ENCODE measurements around the gene ATP6V1G2. TPM values are rescaled to one million over a fixed set of nuclear protein-coding genes. Genes with fewer than 3 reads are reported as not detected.
"Not testable (repeated sequence)": the region's sequence is repeated elsewhere in the genome, so short reads cannot be mapped to it uniquely, and the experiment has no call there.

Gene ATP6V1G2
- polyA plus RNA-seq, 12 donors: 3.3 to 6.6 (median 4.1) TPM; not detected in 2

DNA sequence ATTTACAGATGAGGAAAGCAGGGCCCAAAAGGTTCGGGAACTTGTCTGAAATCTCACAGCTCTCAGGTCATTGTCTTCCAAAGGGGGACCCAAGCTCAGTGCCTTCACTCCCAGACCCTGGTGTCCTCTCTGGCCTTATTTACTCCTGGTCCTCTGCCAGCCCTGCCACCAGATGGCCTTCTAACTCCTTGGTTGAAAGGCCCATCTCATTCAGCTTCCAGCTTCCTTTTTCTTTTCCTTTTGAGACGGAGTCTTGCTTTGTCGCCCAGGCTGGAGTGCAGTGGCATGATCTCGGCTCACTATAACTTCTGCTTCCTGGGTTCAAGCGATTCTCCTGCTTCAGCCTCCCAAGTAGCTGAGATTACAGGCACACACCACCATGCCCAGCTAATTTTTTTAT, 5.0 kb upstream of the ATP6V1G2 start:
- not testable (repeated sequence) for DNase-seq

DNA sequence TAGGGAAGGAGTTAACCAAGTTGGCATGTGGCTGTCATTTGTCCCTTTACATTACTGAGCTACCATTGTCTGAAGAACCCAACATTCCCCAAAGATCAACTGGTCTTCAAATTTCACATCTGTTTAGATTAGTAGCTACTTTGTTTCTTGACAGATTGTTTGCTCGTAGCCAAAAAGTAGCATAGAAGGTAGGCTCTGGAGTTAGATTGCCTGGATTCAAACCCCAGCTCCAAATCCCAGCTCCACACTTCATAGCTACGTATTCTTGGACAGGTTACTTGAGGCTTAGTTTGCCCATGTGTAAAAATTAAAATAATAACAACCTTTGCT, 2.1 kb upstream of the ATP6V1G2 start:
- no peak for DNase-seq

DNA sequence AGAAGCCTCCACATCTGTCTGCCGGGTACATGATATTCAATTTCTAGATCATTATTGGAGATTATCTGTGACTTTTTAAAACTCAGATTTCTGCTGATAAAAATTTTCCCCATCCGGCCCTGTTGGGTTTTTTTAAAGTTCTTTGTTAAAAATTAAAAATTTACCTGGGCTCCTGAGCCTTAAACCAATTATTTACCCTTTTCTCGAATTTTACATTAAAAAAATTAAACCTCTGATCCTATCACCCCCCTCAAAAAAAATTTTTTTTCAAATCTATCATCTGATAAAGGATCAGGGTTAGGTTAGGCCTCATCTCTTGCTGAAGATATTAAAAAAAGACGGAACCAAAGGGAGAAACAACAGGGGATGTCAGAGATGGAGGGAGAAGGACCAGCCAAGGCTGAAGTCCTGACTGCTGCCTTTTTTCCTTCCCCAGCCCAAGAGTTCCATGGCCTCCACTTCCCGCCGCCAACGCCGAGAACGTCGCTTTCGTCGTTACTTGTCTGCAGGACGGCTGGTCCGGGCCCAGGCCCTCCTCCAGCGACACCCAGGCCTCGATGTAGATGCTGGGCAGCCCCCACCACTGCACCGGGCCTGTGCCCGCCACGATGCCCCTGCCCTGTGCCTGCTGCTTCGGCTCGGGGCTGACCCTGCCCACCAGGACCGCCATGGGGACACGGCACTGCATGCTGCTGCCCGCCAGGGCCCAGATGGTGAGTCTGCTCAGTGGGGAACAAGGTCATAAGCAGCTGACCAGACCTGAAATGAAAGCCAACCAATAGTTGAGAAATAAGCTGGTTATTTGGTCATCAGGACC, 1.5 kb upstream of the ATP6V1G2 start:
- no peak for DNase-seq

DNA sequence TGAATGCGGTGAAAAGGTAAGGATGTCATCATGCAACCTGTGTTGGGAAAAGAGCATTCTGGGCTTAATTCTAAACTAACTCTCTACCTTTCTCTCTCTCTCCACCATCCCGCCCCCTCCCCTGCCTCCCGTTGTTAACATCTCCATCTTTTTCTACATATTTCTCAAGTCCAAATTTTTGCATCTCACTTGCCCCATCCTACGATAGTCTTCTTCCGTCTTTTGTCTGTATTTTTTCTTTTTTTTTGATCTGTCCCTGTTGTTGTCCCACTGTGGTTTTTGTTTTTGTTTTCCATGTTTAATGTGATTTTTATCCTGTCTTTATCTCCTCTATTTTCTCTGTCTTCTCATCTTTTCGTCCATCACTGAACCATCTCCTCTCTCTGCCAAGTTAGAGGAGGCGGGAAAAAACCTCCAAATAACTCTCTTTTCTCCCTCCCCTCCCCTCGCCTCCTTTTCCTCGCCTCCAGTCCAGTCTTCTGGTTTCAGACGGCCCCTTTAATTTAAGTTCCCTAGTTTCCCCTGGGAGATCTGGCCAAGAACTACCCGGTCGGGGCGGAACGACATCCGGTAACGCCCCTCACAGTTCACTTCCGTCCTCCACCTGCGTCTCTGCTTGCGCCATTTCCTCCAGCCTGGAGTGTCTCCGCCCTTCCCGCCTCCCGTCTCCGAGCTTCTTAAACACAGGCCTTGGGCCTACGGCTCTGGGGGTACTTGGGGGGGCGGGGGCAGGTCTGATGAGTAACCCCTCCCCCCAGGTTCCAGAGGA, 734 bp upstream of the ATP6V1G2 start, which contains the start of gene NFKBIL1:
TSS of gene NFKBIL1 (plus strand) at position 651 of the 769 bp plus-strand sequence. CDS start at position 738, 87 bp downstream.
- peak; percentile 99 for DNase-seq

DNA sequence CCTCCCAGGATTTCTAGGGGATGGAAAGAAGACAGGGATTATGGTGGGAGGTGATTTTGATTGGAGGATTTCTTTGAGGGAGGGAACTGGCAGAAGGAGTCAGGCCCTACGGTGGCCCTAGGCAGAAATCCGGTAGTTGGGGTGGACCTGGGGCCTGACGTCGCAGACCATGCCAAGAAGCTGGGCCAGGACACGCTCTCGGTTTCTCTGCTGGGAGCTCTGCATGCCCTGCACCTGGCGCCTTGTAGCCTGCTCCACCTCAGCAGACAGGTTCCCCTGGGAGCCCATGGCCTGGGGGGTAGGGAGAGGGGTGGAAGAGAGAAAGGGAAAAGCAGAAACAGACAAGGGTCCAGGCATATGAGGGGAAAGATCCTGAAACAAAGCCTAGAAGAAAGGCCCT, 1.1 kb downstream of the ATP6V1G2 start:
- DNase-seq: no peak

DNA sequence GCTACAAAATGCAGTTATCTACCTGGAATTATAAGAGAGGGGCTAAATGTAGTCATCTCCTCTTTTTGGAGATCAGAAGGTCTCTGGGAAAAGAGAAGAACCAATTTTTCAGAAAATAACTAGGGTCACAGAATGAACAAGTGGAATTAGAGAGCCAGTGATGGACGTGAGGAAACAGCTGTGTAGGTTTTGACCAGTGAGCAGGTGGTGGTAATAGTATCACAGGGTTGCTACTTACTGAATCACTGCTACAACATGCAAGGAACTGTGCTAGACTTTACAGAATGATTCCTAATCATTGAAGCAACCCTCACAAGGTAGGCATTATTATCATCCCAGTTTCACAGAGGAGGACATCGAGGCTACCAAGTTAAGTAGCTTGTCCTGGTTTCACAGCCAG, 1.7 kb downstream of the ATP6V1G2 start:
- DNase-seq: no peak

DNA sequence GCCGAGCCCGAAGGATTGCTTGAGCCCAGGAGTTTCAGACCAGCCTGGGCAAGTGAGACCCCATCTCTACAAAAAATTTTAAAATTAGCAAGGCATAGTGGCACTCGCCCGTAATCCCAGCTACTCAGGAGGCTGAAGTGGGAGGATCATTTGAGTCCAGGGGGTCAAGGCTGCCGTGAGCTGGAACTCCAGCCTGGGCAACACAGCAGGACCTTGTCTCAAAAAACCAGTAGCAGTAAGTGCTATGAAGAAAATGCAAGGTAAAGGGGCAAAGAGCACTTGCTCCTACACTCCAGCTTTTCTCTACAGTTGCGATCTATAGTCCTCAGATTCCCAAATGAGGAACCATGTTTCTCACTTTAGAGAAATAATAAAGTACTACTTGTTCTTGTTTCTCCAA, 2.8 kb downstream of the ATP6V1G2 start:
- DNase-seq: no peak

DNA sequence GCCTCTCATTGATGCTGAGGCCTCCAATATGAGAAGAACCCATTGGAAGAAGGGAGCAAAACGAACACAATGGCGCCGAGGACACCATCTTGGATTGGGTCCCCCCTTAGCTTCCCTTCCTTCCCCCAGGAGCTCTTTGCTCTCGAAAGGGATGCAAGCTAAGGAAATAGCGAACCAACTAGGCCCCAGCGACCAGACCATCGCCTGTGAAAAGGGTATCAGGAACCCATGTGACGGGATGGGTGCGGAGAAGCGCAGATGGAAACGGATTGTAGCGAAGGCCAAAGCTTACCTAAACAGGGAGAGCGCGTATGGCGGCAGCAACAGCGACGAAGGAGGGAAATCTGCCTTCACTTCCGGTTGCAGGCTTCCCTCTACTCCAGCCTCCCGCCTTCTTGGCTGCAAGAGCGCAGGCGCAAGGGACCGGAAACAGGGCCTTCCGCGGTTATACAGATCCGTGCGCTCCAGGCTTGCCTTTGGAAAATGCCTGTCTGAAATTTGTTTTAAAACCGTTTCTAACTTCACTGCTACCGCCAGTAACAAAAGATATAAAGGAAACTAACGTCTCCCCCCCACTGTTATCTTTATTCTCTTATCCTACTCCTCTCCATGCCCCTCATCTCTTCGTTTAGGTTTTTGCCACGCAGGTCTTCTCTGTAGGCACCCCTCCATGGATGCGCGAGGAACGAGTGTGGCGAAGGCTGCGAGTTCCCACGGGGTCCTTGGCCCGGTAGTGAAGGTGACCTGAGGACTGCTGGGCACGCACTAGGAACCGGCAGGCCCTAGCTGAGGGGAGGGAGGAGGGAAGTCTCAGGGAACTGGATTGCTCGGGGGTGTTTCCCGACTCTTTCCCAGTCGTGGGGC, 4.5 kb downstream of the ATP6V1G2 start, which contains the start of gene DDX39B:
TSS of gene DDX39B (minus strand) at position 346 of the 864 bp plus-strand sequence. CDS start 1,471 bp downstream, outside the sequence.
- peak; percentile 98 for DNase-seq

DNA sequence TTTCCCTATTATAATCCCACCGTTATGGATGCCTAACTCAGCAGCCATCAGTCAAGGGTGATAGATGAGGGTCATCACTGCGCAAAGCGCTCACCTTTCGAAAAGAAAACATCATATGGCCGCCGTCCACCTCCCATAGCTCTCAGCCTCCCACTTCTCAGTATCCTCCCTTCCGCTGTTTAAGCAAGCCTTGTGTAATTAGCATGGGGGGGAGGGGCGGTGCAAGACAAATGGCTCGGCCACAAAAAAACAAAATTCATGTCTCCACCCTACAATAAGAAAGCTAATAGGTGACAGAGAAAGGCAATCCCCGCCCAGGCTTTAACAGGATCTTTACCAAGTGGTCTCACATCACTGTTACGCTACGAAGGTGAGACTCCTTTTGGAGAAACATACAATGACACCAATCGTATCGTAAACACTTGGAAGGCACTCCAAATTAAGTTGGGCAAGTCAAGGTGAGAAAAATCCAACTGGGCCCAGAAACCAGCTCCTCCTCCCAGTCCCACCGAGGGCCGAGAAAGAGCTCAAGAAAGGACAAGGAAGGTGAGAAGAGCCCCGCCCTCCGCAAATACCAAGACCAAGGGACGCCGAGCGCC, 5.2 kb downstream of the ATP6V1G2 start:
- no peak for DNase-seq

DNA sequence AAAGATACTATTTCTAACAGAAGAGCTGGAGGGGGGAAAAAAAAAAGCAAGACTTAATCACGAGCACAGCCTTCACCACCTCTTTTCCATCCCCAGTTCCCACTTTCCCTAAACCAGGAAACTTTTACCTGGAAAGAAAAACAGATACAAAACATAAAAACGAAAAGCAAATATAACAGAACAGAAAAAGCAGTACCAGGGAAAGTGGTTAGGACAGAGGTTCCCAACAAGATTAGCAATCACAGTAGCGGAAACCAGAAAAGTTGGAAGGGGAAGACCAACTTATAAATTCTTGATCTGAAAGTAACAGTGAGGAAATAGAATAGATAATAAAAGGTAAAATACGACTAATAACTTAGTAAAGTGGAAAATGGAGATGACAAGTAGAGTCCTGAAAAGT, 5.8 kb downstream of the ATP6V1G2 start:
- no peak for DNase-seq

DNA sequence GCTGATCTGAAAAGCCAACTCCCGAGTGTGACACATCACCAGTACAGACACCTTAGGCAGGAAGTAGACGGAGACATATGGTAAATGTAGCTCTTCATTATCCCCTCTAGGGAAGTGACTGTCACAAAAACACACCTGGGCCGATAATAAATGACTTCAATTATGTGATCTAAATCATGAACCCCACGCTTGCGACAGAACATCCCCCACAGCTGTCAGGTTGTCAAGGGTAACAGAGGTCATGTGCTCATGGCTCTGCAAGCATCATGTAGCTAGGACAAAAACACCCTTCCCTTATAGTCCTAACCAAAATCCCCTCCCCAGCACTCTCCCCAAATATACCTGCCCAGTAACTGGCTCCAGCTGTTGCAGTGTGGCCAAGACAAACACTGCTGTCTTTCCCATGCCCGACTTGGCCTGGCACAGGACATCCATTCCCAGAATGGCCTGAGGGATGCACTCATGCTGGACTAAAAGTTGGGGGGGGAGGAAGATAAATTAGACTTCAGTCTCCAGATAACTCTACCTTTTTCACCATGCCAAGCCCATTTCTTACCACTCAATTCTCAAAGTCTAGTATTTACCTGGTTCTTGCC, 7.5 kb downstream of the ATP6V1G2 start:
- DNase-seq: no peak

DNA sequence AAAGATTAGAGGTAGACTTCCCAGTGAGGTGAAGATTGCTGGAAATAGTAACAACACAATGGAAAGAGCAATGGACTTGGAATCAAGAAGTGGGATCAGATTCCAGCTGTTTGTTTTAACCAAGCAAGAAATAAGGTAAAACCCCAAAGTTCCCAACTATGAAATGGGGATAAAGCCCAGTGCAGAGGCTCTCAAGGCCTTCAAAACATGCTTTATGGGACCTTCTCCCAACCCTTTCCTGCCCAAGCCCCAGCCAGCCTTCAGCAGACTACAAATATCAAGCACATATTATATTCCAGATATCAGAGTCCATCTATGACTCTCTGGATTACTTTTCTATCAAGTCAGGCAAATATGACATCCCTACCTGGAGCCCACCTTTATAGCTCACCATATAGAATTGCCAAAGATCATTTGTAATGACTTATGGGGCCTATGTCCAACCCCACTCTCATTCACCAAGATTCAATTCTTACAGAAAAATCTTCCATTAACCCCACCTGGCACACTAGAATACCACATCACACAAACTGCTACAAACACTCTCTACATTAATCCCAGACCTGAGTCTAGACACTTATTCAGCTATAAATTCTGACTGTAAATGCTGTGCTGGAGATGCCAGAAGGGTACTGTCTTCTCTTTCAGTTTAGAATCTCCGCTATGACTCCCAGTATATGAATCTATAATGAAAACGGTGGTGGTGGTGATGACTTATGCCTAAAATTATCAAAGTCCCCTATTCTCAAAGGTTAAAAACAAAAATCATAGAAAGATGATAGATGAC, 10.7 kb downstream of the ATP6V1G2 start:
- DNase-seq: no peak

DNA sequence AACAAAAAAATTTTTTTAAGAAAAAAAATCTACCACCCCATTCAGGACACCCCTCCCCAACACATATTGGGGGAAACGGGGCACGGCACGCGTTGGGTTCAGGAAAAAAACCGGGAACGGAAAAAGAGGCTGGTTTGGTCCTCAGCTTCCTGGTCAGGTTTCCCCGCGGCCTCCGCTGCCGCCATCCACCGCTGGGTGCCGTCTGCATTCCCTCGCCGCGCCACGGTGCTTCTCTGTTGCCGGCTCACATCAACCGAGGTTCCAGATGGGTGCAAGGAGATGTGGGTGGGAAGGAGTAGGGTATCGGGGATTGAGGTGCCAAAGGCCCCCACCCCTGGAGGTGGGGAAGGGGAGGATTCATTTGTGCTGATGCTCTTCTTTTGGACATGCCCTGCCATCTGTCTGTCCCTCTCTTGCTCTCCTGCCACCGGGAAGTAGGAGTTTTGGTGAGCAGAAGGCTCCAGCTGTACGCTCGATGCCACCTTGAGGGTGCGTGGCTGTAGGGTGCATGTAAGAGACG, 11.8 kb downstream of the ATP6V1G2 start:
- no peak for DNase-seq

DNA sequence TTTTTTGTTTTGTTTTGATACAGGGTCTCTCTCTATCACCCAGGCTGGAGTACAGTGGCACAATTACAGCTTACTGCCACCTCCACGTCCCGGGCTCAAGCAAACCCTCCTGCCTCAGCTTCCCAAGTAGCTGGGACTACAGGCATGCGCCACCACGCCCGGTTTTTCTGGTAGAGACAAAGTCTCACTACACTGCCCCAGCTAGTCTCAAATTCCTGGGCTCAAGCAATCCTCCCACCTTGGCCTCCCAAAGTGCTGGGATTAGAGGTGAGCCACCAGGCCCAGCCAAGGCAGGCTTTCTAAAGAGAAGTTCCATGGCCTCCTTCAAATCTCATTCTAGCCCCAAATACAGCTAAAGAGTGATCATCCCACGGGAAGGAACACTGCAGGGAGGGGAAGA, 12.4 kb downstream of the ATP6V1G2 start:
- DNase-seq: no peak

DNA sequence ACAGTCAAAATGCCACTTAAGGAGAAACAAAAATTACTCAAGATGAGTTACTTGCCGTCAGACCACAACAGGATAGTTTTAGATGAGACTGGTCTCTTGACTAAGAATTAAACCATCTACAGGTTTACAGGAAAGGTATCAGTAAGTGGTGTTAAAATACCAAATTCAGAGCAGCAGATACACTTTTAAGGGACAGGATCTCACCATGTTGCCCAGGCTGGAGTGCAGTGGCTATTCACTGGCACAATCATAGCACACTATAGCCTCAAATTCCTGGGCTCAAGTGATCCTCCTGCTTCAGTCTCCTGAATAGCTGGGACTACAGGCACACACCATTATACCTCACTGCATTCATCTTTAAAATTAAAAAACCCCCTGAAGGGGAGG, 13.0 kb downstream of the ATP6V1G2 start:
- no peak for DNase-seq

DNA sequence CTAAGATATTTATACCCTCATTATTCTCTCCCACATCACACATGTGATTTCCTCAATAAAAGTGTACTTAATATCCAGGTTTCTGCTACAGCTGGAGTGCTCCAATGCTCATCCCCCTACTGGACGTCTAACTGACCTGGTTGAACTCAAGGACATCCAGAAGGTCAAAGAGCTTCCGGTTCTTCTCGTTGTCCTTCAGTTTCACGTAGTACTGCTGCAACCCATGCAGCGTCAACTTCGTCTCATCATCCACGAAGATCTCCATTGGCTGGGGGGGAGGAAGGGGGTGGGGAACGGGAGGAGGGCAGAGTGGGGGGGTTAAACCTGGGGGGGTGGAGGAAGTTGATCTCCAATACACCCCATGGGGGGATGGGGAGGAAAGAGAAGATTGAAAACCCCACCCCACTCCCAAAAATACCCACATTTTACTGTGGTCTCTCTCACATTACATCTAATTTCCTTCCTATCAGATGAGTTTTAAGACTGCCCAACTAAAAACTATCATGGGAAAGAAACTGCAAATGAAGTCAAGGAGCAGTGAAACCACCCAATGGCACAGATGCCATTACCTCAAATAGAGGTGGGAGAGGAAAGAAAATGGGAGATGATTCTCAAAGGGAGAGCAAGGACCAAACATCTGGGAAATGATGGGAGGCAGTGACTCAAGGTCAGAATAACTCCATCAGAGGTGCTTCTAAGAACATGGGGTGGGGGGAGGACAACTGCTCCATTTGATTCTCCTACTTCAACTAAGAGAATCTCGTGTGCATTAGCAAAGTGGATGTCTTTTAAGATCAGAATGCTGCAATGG, 13.6 kb downstream of the ATP6V1G2 start:
- DNase-seq: no peak

DNA sequence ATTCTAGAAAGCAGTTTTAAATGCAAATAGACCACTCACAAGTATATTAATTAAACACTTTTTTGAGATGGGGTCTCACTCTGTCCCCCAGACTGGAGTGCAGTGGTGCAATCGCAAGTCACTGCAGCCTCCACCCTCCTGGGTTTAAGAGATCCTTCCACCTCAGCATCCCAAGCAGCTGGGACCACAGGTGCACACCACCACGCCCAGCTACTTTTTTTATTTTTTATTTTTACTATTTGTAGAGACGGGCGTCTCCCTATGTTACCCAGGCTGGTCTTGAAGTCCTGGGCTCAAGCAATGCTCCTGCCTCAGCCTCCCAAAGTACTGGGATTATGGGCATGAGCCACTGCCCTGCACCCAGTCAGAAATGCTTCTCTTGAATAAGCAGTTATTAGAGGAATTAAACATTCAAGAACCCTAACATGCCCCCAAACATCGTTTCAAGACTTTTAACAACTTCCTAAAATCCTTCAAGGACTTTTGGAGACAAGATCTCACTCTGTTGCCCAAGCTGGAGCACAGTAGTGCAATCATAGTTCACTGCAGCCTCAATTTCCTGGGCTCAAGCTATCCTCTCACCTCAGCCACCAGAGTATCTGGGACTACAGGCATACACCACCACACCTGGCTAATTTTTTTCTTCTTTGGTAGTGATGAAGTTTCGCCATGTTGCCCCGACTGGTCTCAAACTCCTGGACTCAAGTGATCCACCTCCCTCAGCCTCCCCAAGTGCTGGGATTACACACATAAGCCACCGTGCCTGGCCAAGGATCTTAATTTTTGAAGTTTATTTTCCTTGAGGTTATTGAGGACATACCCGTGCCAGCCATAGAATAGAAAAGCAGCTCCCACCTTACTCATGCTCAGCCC, 14.4 kb downstream of the ATP6V1G2 start:
- no peak for DNase-seq

DNA sequence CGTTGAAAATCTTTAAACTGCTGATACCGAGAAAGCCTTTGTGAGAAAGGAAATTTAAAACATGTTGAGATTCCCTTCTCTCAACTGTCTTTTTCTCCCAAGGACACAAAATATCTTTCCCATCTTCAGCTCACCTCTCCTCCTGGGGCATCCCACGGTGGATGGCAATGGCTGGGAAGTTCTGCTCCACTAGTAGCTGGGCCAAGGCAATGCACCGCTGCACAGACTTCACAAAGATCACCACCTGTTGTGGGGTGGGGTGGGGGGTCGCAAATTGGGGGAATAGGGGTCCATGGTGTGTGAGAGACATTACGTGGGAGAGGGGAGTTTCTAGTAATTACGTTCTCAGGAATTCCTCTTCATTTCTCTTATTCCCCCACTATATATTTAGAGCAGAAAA, 15.2 kb downstream of the ATP6V1G2 start:
- DNase-seq: no peak
